ENCODE data around the gene DLST. TPM values are rescaled to one million over a fixed set of nuclear protein-coding genes. Genes with fewer than 3 reads are reported as not detected.

Gene DLST
- total and polyA plus RNA-seq, 2 experiments from 2014 or later: 10.8 to 68.7 TPM

DNA sequence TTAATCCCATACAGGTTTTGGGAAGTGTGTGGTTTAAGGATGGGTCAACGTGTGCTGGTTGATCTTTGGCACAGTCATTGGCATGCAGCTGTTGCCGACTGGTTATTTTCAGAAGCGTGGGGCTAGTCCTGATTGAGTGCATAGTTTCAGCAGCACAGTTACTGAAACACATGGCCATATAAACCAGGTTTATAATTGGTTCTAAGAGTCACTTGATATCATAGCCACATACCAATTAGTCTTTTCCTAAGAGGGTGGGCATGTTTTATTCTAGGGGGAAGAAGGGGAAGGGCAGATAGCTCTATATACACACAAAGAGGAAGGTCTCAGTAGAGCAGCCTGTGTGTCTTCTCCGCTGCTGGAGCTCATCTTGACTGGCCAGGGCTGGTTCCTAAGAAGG, 52.3 kb downstream of the DLST start:
- no peaks in the 10 kb centered on the region for H3K79me2 ChIP-seq
- H3K4me1 ChIP-seq (ENCODE audit: insufficient read depth): peaks cover 5% of the 10 kb centered on the region
- no peaks in the 10 kb centered on the region for H3K9me3 ChIP-seq (ENCODE audit: low read depth)
- DNase-seq (ENCODE audit: low spot score): no peak
- H3K9me2 ChIP-seq (replicated peaks; ENCODE audit: insufficient read depth): no peaks in the 10 kb centered on the region
- H3K4me3 ChIP-seq: no peak overlapping the region
- H4K20me1 ChIP-seq (ENCODE audit: insufficient read depth, poor library complexity, severe bottlenecking): no peaks in the 10 kb centered on the region
- TF ChIP-seq, protein P1, sequence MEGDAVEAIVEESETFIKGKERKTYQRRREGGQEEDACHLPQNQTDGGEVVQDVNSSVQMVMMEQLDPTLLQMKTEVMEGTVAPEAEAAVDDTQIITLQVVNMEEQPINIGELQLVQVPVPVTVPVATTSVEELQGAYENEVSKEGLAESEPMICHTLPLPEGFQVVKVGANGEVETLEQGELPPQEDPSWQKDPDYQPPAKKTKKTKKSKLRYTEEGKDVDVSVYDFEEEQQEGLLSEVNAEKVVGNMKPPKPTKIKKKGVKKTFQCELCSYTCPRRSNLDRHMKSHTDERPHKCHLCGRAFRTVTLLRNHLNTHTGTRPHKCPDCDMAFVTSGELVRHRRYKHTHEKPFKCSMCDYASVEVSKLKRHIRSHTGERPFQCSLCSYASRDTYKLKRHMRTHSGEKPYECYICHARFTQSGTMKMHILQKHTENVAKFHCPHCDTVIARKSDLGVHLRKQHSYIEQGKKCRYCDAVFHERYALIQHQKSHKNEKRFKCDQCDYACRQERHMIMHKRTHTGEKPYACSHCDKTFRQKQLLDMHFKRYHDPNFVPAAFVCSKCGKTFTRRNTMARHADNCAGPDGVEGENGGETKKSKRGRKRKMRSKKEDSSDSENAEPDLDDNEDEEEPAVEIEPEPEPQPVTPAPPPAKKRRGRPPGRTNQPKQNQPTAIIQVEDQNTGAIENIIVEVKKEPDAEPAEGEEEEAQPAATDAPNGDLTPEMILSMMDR (IDR thresholded peaks at IDR 0.05; ENCODE audit: poor library complexity): no peak
- TF ChIP-seq EZH2phosphoT487 (IDR thresholded peaks at IDR 0.05; ENCODE audit: low read depth, severe bottlenecking, unreplicated experiment): no peak
- TF ChIP-seq EZH2 (IDR thresholded peaks at IDR 0.05; ENCODE audit: borderline replicate concordance): no peak
- no peak overlapping the region for H3K4me2 ChIP-seq
- H2AFZ ChIP-seq: no peak overlapping the region
- peaks cover 23% of the 10 kb centered on the region for H3K27me3 ChIP-seq
- no peak overlapping the region for H3K27ac ChIP-seq
- no peaks in the 10 kb centered on the region for H3K36me3 ChIP-seq (replicated peaks; ENCODE audit: insufficient read depth, low read depth)
- WGBS (ENCODE audit: low lambda C conversion rate, missing lambda C conversion rate): 62% methylated on average over 4 of the region's 4 CpGs

DNA sequence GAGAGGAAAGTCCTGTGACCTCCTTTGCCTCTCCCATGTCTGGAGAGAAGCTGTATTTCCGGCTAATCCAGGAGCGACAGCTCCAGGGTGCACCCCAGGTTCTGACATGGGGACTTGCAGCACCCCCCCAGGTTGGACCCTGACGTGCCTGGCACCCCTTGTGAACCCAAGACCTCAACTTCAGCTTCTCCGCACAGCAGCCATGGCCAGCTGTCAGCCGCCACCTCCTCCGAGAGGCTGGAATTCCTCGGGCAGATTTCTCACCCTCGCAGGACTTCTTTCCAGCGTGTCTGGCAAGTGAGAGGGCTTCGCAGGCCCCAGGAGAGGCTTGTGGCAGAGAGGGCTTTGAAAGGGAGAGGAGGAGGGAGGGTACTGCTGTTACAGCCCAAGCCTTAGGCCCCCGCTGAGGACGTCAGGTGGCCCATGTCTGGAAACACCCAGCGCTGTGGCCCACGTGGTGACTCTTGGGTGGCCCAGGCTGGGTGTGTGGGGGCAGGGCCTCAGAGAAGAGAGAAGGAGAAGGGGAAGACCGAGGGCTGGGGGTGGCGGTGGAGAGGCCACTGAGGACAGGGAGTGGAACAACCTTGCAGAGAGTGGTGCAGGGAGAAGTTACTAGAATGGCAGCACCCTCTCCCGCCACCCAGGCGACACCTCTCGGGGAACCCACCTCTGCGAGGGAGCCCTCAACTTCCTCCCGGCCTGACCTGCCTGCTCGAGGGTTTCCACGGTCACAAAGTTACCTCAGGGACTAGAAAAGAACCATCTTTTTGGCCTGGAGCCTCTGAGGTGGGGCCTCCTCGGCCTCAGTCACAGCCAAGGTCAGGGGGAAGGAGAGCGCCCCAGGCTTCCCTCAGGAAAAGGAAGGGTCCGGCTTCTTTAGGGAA, 53.0 kb downstream of the DLST start:
- TF ChIP-seq EZH2 (IDR thresholded peaks at IDR 0.05; ENCODE audit: borderline replicate concordance): no peak
- no peak for TF ChIP-seq EZH2phosphoT487 (IDR thresholded peaks at IDR 0.05; ENCODE audit: low read depth, severe bottlenecking, unreplicated experiment)
- TF ChIP-seq, protein P1 (IDR thresholded peaks at IDR 0.05; ENCODE audit: poor library complexity): no peak
- WGBS (ENCODE audit: low lambda C conversion rate, missing lambda C conversion rate): 67% methylated on average over 25 of the region's 26 CpGs
- H3K9me3 ChIP-seq (ENCODE audit: low read depth): no peaks in the 10 kb centered on the region
- H2AFZ ChIP-seq: no peak overlapping the region
- no peak overlapping the region for H3K4me2 ChIP-seq
- peaks cover 5% of the 10 kb centered on the region for H3K4me1 ChIP-seq (ENCODE audit: insufficient read depth)
- no peak for DNase-seq (ENCODE audit: low spot score)
- no peaks in the 10 kb centered on the region for H3K9me2 ChIP-seq (replicated peaks; ENCODE audit: insufficient read depth)
- H3K27me3 ChIP-seq: peaks cover 16% of the 10 kb centered on the region
- no peaks in the 10 kb centered on the region for H3K79me2 ChIP-seq
- H3K36me3 ChIP-seq (replicated peaks; ENCODE audit: insufficient read depth, low read depth): no peaks in the 10 kb centered on the region
- no peaks in the 10 kb centered on the region for H4K20me1 ChIP-seq (ENCODE audit: insufficient read depth, poor library complexity, severe bottlenecking)
- no peak overlapping the region for H3K27ac ChIP-seq
- H3K4me3 ChIP-seq: no peak overlapping the region

DNA sequence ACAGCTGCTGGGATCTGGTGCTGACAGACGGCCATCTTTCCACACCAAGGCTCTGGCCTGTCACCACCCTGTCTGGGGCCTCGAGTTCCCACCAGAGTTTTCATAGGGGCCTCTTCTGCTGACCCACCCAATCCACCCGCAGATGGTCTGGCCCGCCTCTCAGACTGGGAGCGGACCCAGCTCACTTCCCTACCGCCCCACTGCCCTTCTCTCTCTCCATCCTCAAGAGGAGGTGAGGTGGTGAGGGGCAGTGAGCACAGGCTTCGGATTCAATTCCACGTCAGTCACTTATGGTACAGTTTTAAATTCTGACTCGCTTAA, 53.6 kb downstream of the DLST start:
- Histone ChIP-seq H3K79me2 (no peaks in the 10 kb centered on the region), H3K27me3 (peaks cover 13% of the 10 kb centered on the region), H2AFZ (no peak overlapping the region), H3K4me2 (no peak overlapping the region), H3K27ac (no peak overlapping the region), H3K36me3 (replicated peaks; ENCODE audit: insufficient read depth, low read depth) (no peaks in the 10 kb centered on the region), H3K4me3 (no peak overlapping the region), H3K9me3 (ENCODE audit: low read depth) (no peaks in the 10 kb centered on the region), H4K20me1 (ENCODE audit: insufficient read depth, poor library complexity, severe bottlenecking) (no peaks in the 10 kb centered on the region), H3K4me1 (ENCODE audit: insufficient read depth) (peaks cover 5% of the 10 kb centered on the region), H3K9me2 (replicated peaks; ENCODE audit: insufficient read depth) (no peaks in the 10 kb centered on the region)
- TF ChIP-seq EZH2phosphoT487 (IDR thresholded peaks at IDR 0.05; ENCODE audit: low read depth, severe bottlenecking, unreplicated experiment) (no peak), EZH2 (IDR thresholded peaks at IDR 0.05; ENCODE audit: borderline replicate concordance) (no peak)
- TF ChIP-seq, protein P1 (IDR thresholded peaks at IDR 0.05; ENCODE audit: poor library complexity): no peak
- no peak for DNase-seq (ENCODE audit: low spot score)
- 83% methylated on average over 9 of the region's 9 CpGs for WGBS (ENCODE audit: low lambda C conversion rate, missing lambda C conversion rate)

Data from hepatocyte (in vitro differentiated cells).